Retina (tissue), 1 donor: ENCODE data around the gene GCN1.

Experiments
- DNase-seq: peaks from one replicate; pipeline ENCODE4 v3.0.0-alpha.2; 2016

Gene GCN1

GRCh38 chr12:120229487-120230325, 35.2 kb upstream of the GCN1 start:
- DNase-seq = peak; percentile 60

GRCh38 chr12:120229071-120229486, 34.6 kb upstream of the GCN1 start:
- DNase-seq = no peak

GRCh38 chr12:120228291-120229070, 34.0 kb upstream of the GCN1 start:
- peak; percentile 89 for DNase-seq

GRCh38 chr12:120228041-120228290, 33.5 kb upstream of the GCN1 start:
- no peak for DNase-seq

GRCh38 chr12:120227233-120228040, 32.9 kb upstream of the GCN1 start:
- no peak for DNase-seq

GRCh38 chr12:120225852-120226640, 31.5 kb upstream of the GCN1 start:
- DNase-seq = no peak

- DNase-seq = no peak
Measured at GRCh38 chr12:120225200-120225558, 30.7 kb upstream of the GCN1 start.

GRCh38 chr12:120224304-120225199, 30.0 kb upstream of the GCN1 start:
- DNase-seq = no peak

- DNase-seq = no peak
Measured at GRCh38 chr12:120223458-120224303, 29.2 kb upstream of the GCN1 start.

- no peak for DNase-seq
Measured at GRCh38 chr12:120222288-120222832, 27.8 kb upstream of the GCN1 start.

- DNase-seq = no peak
Measured at GRCh38 chr12:120221576-120221900, 27.0 kb upstream of the GCN1 start.

GRCh38 chr12:120220838-120221575, 26.5 kb upstream of the GCN1 start:
- no peak for DNase-seq

- no peak for DNase-seq
Measured at GRCh38 chr12:120218680-120219606, 24.4 kb upstream of the GCN1 start.

GRCh38 chr12:120216742-120217605, 22.5 kb upstream of the GCN1 start:
- no peak for DNase-seq

GRCh38 chr12:120215766-120216735, 21.5 kb upstream of the GCN1 start:
- DNase-seq = no peak

GRCh38 chr12:120215357-120215735, 20.8 kb upstream of the GCN1 start:
- DNase-seq = no peak
